ENCODE measurements around the gene SHANK1. TPM values are rescaled to one million over a fixed set of nuclear protein-coding genes. Genes with fewer than 3 reads are reported as not detected.

The SHANK1 gene
- total RNA-seq, 4 donors from 2014 or later, result 0.10 to 0.45 TPM; not detected in 2

GRCh38 chr19:50697414-50698124 is 22.0 kb downstream of the SHANK1 start:
- no peaks in the 10 kb centered on the region for H3K9me3 ChIP-seq
- intact Hi-C loops (cut with DNase I), result no loop called here
- peaks cover 5% of the 10 kb centered on the region for H3K27me3 ChIP-seq
- no peak overlapping the region for H3K27ac ChIP-seq
- 63 to 74% methylated on average over 13 of the region's 13 CpGs for WGBS, 2 donors
- DNase-seq, result no peak
- TF ChIP-seq CTCF (IDR thresholded peaks at IDR 0.05) (no peak), POLR2A (IDR thresholded peaks at IDR 0.05) (no peak)
- H3K36me3 ChIP-seq, result no peaks in the 10 kb centered on the region
- H3K4me1 ChIP-seq, result no peaks in the 10 kb centered on the region
- H3K4me3 ChIP-seq (replicated peaks in 1 of 3), result no peak overlapping the region

DNA sequence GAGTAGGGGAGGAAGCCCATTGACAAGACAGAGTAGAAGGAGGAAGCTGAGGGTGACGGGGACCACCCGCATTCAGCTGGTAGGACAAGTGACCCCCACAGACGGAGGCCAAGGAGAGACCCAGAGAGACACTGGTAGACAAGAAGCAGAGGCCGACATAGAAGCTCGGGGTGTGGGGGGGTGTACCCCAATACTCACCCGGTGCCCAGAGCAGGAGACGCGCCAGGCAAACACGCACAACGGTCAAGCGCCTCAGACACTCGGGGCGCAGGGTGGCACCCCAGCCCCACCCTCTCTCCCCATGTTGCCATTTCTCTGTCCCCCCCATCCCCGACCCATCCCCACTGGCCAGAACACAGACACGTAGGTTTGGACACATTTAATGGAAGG is 23.5 kb downstream of the SHANK1 start:
- Histone ChIP-seq H3K4me3 (replicated peaks in 1 of 3) (no peak overlapping the region), H3K27me3 (peaks cover 5% of the 10 kb centered on the region), H3K4me1 (no peaks in the 10 kb centered on the region), H3K36me3 (no peaks in the 10 kb centered on the region), H3K9me3 (no peaks in the 10 kb centered on the region), H3K27ac (no peak overlapping the region)
- intact Hi-C loops (cut with DNase I), result no loop called here
- WGBS, 2 donors, result 51 to 56% methylated on average over 14 to 15 of the region's 15 CpGs
- no peak for DNase-seq
- TF ChIP-seq CTCF (IDR thresholded peaks at IDR 0.05), result no peak
- TF ChIP-seq POLR2A (IDR thresholded peaks at IDR 0.05), result no peak

GRCh38 chr19:50695251-50696093 is 24.1 kb downstream of the SHANK1 start:
- Histone ChIP-seq H3K27ac (no peak overlapping the region), H3K36me3 (no peaks in the 10 kb centered on the region), H3K9me3 (no peaks in the 10 kb centered on the region), H3K27me3 (peaks cover 5% of the 10 kb centered on the region), H3K4me1 (no peaks in the 10 kb centered on the region), H3K4me3 (replicated peaks in 1 of 3) (no peak overlapping the region)
- TF ChIP-seq POLR2A (IDR thresholded peaks at IDR 0.05) (no peak), CTCF (IDR thresholded peaks at IDR 0.05) (no peak)
- 1 to 2% methylated on average over 19 to 23 of the region's 81 CpGs for WGBS, 2 donors
- intact Hi-C loops (cut with DNase I), result no loop called here
- peak in 1 of 2 donors; percentile 9 for DNase-seq

- DNase-seq, result no peak
Measured at GRCh38 chr19:50694815-50695145, 24.8 kb downstream of the SHANK1 start.

More at GRCh38 chr19:50694815-50695145, 24.8 kb downstream of the SHANK1 start:
- intact Hi-C loops (cut with DNase I), result no loop called here
- 3% methylated on average over 9 to 14 of the region's 51 CpGs for WGBS, 2 donors
- H3K27ac ChIP-seq, result no peak overlapping the region
- TF ChIP-seq POLR2A (IDR thresholded peaks at IDR 0.05) (no peak), CTCF (IDR thresholded peaks at IDR 0.05) (no peak)
- no peaks in the 10 kb centered on the region for H3K36me3 ChIP-seq
- no peak overlapping the region for H3K4me3 ChIP-seq (replicated peaks in 1 of 3)
- H3K9me3 ChIP-seq, result no peaks in the 10 kb centered on the region
- no peaks in the 10 kb centered on the region for H3K4me1 ChIP-seq
- H3K27me3 ChIP-seq, result peaks cover 5% of the 10 kb centered on the region

All from thyroid gland (tissue), 4 donors.